Testis (tissue), 2 donors: Measurements from ENCODE around the gene ATP12A.

Experiments used
- CTCF ChIP-seq, 3 experiments: fragments of 450-650 bp in 2 of 3; fragments of 200-600 bp in 1 of 3; sonication (generic) in 1 of 3; IDR thresholded peaks; one replicate each; pipeline ENCODE4 v1.5.1; 2016 to 2019; ENCODE audit warnings: antibody characterized with exemption in 3 of 3, mild to moderate bottlenecking in 2 of 3, moderate library complexity in 1 of 3
- POLR2A ChIP-seq: fragments of 450-650 bp; IDR thresholded peaks from one replicate; pipeline ENCODE4 v1.6.1; 2017; ENCODE audit warnings: antibody characterized with exemption, mild to moderate bottlenecking, moderate library complexity

- no peak for TF ChIP-seq CTCF (IDR thresholded peaks at IDR 0.05)
- no peak for TF ChIP-seq POLR2A
These were observed 855 bp downstream of the ATP12A start for GRCh38 chr13:24680921-24681604.
